ENCODE data around the gene ARID5A.
"Not testable (repeated sequence)": the region's sequence is repeated elsewhere in the genome, so short reads cannot be mapped to it uniquely, and the experiment has no call there.

ARID5A gene

DNA sequence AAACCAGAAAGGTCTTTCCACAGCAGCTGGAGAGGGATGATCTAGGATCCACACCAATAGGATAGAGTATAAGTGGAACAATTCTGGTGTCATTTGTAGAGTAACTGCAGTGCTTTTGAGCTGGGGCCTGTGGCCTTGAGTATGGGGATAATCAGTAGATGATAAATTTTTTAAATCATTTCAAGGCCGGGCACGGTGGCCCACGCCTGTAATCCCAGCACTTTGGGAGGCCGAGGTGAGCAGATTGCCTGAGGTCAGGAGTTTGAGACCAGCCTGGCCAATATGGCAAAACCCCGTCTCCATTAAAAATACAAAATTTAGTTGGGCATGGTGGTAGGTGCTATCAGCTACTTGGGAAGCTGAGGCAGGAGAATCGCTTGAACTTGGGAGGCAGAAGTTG is 20.9 kb downstream of the ARID5A start:
- DNase-seq = not testable (repeated sequence)

DNA sequence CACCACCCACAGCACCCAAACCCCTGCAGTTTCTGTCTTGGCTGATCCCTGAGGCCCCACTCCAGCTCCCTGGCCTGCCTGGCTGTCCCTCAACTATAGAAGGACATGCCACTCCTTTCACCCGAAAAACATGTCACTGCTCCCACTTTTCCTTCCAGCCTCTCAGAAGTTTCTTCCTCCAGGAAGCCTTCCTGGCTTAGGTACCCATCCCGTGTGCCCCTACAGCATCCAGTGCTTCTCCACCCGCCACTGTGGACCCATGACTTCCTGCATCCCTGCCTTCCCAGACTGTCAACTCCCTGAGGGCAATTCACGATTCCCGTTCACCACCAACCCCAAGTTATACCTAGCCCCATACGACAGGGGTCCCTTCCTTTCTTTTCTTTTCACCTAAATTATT is 21.5 kb downstream of the ARID5A start:
- DNase-seq = no peak

DNA sequence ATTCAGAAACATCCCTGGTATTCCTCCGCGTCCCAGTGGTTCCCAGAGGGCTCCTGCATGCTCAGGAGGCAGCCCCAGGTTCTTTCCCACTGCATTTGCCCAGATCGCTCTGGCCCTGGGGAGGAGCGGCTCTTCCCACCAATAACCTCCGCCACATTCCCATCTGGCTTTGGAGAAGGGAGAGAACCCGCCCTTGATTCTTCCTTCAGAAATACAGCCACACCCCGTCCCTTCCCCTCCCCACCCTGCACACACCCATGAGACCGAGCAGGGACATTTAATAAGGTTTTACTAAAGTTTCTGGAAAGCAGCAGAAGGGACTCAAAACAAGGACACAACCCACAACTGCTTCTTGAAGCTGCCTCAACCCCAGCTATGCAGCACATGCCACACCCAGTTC is 21.9 kb downstream of the ARID5A start:
- no peak for DNase-seq

DNA sequence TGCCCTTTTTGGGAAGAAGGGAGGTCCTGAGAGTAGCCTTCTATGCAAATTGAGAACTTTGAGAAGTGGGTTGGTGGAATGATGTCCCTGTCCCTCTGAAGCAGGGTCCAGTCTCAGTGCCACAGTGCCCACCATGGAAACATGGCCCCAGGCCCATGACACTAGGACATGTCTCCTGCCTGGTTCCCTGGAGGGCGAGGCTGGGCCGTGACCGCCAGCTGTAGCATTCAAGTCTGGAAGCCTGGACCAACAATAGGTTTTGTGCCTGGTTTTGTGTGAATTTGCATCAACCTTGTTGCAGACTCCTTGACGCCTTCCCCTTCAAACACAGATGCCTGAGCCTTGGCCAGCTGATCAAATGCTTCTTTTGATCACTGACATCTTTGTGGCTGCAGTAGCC is 27.5 kb downstream of the ARID5A start:
- no peak for DNase-seq

DNA sequence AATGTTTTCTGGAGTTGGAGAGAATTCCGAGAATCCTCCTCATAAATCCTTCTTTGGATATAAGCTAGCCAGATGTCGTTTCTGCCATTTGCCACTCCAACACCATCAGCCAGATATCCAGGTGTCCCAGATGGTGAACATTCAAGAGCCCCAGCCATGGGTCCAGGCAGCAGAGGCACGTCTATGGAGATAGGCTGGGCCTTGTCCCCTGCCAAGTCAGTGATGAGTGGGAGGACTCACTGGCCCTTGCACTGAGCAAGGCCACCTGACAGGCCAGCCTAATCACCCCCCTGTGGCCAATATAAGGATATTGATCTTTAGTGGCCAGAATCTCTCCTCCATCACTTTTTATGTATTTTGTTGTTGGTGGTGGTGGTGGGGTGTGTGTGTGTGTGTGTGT is 28.0 kb downstream of the ARID5A start:
- no peak for DNase-seq

DNA sequence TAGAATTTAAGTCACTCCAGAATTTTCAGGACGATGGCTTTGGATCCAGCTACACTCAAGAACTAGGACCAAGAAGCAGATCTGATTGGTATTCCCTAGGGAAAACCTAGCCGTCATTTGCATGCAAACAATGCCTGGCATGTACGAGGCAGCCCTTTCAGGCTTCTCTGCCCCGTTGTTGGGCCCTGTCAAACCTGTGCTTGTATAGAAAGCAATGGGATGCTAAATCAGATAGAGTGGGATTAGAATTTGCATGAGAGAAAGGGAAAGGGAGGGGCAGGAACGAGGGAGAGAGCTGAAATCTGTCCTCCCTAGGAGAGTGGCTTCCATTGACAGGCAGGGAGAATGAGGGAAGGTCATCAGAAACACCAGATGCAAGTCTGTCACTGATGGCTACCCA is 28.6 kb downstream of the ARID5A start:
- no peak for DNase-seq

DNA sequence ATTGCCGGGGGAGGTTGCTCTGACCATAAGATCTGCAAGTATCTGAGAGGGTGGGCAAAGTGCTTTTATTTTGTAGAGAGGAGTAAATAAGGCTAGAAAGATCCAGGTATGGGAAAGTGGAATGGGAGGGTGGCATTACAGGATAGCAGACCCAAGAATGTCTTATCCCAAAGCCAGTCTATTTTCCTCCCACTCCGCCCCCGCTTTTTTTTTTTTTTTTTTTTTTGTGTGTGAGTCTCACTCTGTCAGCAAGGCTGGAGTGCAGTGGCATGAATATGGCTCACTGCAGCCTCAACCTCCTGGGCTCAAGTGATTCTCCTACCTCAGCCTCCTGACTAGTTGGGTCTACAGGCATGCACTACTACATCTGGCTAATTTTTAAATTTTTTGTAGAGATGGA is 31.5 kb downstream of the ARID5A start:
- no peak for DNase-seq

DNA sequence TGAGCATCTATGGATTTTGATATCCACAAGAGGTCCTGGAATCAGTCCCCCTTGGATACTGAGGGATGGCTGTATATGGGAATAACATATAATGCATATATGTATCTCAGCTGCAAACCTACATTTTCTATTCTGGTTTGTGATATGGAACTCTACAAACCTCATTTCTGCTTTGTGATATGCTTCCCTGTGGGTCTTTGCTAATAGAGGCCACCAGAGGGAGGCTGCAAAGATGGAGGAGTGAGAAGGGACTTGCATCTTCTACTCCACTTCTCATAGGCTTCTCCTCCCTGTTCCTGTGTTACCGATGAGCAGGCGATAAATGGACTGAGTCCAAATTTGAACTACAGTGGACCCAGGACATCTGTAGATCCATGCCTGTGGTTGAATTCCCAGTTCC is 37.8 kb downstream of the ARID5A start:
- no peak for DNase-seq

DNA sequence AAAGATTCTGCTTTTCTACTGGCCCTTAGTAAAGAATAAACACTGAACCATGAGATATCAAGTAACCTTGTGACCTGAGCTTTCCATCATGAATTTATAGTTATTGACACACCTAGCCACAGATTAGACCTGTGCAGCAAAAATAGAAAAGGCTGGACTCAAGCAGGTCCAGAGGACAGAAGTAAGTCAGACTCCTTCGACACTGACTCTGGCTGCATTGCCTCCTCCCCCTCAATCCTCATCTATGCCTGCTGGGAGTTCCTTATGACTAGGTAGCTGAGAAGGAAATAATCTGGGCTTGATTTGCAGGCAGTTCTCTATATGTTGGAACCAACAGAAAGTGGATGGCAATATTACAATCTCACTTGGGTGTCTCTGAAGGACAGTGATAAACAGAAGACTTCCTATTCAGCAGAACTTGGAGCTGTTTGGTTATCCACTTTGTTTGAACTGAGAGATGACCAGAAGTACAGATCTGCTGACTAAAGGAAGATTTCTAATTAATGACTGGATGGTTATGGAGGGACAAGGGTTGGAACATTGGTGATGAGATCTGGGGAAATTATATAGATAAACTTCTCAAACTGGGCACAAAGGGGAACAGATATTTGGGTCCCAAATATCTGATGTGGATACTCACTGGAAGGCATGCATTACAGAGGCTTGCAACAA is 39.4 kb downstream of the ARID5A start:
- no peak for DNase-seq

DNA sequence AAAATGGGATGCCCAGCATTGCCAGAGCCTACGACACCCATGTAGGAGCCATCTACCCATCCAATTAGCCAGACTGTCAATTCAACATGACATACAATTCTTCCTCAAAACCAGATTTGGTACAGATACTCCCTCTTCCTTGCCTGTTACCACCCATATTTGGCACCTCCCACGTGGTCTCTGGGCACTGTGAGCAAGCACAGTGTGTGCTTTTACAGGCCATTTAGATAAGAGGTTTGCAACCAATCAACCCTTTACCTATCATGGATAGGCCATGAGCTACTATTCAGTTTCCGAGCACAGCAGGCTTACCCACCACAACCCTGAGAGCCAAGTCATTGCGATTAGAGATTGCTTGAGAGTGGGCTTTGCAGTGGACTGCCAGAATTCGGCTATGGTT is 40.9 kb downstream of the ARID5A start:
- no peak for DNase-seq

DNA sequence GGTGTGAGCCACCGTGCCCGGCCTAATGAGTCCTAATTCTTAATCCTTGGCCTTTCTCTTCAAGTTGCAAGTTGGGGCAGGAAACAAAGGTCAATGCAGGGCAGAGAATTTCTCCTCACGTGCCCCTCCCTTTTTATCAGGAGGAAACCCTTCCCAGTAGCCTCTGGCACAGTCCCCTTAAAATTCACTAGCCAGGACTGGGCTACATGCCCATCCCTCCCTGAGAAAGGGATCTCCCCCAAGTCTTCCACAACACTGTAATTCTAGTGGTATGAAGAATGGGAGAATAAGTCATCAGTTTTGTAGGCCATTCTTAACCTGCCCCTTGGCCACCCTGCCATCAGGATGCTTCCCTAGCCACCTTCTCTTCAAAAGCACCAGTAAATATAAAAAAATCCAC is 42.2 kb downstream of the ARID5A start:
- DNase-seq = no peak

DNA sequence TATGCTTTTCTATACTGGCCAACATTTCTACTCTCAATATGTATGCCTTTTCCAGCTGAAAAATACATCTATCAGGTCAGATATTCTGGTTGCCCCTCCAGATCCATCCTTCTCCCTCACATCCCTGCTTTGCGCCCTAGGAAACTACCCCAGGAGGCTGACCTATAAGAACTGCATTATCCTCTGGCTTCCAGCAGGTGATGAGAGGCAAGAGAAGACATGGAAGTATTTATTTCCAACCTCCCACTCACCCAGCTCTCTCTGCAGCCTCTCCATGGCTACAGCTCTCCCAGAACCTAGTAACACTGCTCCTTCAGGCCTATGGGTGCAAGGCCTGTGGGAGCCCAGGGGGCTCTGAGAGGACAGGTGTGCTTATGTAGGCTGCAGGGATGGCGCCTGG is 42.9 kb downstream of the ARID5A start:
- DNase-seq = no peak

DNA sequence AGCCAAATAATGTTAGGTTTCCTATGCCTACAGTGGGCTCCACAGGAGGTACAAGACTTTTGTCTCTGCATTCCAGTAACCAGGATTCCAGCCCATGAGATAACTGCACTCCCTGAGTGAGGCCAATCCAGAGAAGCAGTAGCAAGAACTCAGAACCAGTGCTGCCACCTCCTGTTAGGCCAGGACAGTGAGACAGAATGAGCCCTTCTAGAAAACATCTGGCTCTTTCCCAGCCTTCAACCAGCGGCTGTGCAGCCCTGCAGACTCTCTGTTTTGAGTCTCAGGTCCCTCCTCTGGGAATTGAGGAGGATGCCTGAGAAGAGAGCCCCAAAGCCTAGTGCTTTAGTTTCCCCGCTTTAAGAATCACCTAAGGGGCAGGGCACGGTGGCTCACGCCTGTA is 44.2 kb downstream of the ARID5A start:
- no peak for DNase-seq

DNA sequence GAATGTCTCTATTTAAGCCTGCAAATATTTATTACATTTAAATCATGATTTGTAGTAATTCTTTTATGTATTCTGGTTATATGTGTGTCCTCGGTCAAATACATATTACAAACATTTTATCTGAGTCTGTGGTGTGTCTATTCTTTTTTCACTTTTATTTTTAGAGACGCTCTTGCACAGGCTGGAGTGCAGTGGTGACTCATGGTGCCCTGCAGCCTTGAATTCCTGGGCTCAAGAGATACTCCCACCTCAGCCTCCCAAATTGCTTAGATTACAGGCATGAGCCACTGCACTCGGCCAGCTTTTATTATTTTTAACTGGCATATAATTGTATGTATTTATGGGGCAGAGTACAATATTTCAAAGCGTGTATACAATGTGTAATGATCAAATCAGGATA is 47.5 kb downstream of the ARID5A start:
- no peak for DNase-seq

DNA sequence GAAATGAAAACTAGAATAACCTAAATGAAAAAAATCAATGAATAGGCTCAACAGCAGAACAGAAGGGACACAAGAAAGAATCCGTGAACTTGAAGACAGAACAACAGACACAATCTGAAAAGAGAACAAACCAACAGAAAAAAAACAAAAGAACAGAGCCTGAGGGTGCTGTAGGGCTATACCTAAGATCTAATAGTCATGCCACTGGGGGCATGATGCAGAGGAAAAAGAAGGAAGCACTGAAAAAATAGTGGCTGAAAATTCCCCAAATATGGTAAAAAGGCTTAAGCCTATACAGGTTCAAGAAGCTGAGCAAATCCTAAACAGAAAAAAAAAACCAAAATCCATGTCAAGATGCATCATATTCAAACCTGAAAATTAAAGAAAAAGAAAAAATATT is 51.3 kb downstream of the ARID5A start:
- no peak for DNase-seq

DNA sequence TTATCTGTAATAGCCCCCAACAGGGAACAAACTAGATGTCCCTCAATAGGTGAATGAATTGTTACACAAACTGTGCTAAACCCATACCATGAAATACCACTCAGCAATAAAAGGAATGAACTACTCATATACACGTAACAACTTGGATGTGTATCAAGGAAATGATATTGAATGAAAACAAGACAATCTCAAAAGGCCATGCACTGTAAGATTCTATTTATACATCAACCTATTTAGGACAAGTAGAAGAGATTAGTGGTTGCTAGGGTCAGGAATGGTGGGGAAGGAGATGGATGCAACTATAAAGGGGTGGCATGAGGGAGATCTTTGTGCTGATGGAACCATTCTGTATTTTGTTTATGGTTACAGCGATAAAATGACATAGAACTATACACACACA is 54.5 kb downstream of the ARID5A start:
- DNase-seq = no peak

DNA sequence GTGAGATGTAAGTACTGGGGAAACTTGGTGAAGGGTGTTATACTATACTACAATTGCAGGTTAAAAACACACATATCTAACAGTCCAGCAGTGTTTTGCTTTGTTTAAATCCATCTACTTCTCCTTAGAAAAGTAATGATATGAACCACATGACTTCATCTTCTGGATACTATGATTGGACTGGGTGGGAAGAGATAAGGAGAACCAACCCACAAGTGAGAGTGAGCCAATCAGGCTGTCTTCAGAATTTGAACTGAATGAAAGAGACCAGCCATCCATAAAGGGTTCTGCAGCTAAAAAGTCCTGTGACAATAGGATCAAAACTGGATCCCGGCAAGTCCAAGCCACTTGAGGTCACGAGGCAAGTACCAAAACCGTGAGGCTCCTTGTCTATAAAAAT is 54.9 kb downstream of the ARID5A start:
- DNase-seq = no peak

DNA sequence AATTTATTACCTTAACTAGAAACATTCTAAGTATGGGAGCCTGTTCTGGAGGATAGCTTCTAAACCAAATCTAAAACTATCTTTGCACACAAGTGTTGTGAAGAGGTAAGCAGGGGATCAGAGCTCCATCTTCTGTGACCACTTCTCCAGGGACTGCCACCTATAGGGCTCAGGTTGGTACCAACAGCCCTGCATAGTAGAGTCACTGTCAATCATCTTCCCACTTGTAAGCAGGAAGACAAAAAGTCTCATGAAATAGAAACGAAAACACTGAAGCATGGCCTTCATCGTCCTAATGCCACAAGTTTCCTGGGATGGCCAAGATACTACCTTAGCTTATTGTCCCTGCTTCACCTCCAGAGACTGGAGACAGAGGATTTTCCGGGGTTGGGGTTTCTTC is 57.7 kb downstream of the ARID5A start:
- no peak for DNase-seq

DNA sequence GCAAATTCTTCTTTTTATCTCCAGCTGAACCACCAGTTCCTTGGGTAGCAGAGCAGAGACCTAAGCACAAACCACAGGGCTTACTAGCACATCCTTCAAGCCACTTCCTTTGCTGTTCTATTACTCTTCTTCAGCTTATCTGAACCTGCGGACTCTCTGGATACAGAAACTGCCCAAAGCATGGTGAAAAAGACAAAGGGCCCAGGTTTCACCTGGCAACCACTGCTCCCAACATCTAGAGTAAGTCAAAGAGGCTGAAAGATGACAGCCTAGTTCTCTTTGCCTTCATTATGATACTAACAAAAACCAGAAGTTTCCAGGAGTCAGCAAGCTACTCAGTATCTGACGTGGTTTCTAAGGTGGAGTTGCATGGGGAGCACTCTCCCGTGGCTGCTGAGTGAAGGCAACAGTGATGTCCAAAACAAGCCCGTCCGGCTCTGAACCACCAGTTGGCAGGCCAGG is 58.2 kb downstream of the ARID5A start:
- DNase-seq = peak in 1 of 2 experiments; percentile 25

DNA sequence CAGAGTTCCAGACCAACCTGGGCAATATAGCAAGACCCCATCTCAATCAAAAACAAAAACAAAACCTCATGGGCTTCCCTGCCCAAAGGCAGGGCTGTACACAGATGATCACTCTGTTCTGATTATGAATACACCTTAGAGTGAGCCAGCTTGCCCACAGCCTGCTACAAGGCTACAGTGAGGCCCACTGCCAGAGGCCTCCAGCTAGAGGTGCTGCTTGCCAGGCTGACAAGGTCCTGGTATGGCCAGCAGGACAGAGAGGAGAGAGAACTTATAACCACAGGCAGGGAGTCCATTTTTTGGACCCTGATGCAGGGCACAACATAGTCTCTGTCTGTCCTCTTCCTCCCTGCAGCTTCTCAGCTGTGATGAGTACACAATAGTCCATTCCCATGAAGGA is 60.0 kb downstream of the ARID5A start:
- DNase-seq = no peak

DNA sequence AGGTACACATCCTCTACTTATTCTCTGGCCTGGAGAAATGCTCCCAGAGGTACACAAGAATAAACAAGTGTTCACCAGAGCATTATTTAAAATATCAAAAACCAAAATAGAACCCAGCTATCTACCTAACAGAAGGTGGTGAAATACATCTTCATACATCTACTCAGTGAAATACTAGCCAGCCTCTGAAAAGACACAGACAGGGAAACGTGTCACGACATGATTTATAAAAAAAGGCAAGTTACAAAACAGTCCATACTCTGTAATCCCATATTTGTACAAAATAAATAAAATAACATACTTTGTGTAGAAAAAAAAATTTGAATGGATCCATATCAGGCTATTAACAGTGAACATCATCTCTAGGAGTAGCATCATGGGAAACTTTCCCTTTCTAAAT is 63.4 kb downstream of the ARID5A start:
- no peak for DNase-seq

DNA sequence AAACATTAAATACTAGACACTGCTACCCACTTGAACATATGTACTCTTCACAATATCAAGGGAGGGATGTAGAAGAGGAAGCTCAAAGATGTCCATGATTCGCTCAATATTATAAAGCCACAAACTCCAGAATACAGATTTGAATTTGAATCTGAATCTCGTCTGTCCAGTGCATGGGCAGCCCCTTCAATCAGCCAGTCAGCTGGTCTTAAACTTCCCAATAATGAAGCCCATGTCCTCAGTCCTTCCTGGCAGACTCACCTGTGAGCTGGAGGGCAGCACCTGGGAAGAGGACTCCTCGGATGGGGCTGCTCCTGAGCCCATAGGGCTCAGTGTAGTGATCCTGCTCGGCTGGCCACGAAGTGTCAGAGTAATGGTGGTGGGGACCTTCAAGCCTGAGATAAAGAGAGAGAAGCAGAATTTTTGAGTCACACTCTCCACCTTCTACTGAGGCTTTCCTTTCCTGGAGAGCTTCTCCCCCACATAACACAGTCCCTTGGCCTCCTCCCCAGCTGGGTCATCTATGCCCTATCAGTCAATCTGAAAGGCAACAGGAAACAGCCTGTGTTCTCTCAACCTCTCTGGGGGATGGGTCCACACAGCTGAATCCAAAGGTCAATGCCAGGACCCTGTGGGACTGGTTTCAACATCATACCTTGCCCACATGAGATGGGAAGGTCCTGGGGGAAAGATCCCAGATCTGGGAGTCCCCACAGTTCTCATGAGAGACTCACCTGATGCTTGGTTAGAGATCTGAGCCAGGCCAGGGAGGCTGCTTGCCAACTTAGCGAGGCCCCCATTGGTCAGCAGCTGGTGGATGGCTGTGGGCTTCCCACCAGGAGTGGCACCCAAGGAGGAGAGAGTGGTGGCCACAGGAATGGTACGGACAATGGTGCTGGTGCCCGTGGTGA is 65.1 kb downstream of the ARID5A start:
- peak; percentile 15 to 38 for DNase-seq
